ENCODE data around the gene TNN.

- TF ChIP-seq CTCF (IDR thresholded peaks at IDR 0.05), result no peak
- no peak for TF ChIP-seq POLR2A (IDR thresholded peaks at IDR 0.05)
Observed at GRCh38 chr1:175073633-175074032, 6.0 kb downstream of the TNN start.

All from stomach (tissue), 4 donors.